H9 (cell line): ENCODE data around the gene CCDC141. TPM values are rescaled to one million over a fixed set of nuclear protein-coding genes. Genes with fewer than 3 reads are reported as not detected.

Experiments
- DNase-seq: peaks from one replicate; pipeline ENCODE4 v3.0.0-alpha.2; 2017
- H2AFZ ChIP-seq: one replicate; pipeline ENCODE4 v1.6.1; 2013; ENCODE audit warnings: mild to moderate bottlenecking, low read length, control low read depth, moderate library complexity
- H2AK5ac ChIP-seq: 2 replicates; pipeline ENCODE4 v1.6.1; 2013; ENCODE audit warnings: low read length, control low read depth, mixed read lengths; ENCODE audit not compliant: insufficient read length
- H2BK120ac ChIP-seq: one replicate; pipeline ENCODE4 v1.6.1; 2013; ENCODE audit warnings: low read depth, mild to moderate bottlenecking, low read length, control low read depth, inconsistent platforms; ENCODE audit not compliant: poor library complexity, severe bottlenecking
- H2BK12ac ChIP-seq: 2 replicates; pipeline ENCODE4 v1.6.1; 2013; ENCODE audit warnings: low read length, control low read depth, mixed read lengths, low read depth; ENCODE audit not compliant: insufficient read length
- H2BK15ac ChIP-seq: 2 replicates; pipeline ENCODE4 v1.6.1; 2013; ENCODE audit warnings: low read depth, low read length, control low read depth
- H2BK20ac ChIP-seq: one replicate; pipeline ENCODE4 v1.6.1; 2013; ENCODE audit warnings: low read depth, mild to moderate bottlenecking, low read length, control low read depth, inconsistent platforms; ENCODE audit not compliant: poor library complexity, severe bottlenecking
- H2BK5ac ChIP-seq: 2 replicates; pipeline ENCODE4 v1.6.1; 2013; ENCODE audit warnings: low read length, control low read depth, mixed read lengths; ENCODE audit not compliant: insufficient read length
- H3K14ac ChIP-seq: 2 replicates; pipeline ENCODE4 v1.6.1; 2013; ENCODE audit warnings: low read length, control low read depth; ENCODE audit not compliant: insufficient read depth
- H3K18ac ChIP-seq: 2 replicates; pipeline ENCODE4 v1.6.1; 2013; ENCODE audit warnings: low read depth, mild to moderate bottlenecking, mixed read lengths, low read length, control low read depth; ENCODE audit not compliant: insufficient read length
- H3K23ac ChIP-seq: 2 replicates; pipeline ENCODE4 v1.6.1; 2013; ENCODE audit warnings: low read length, control low read depth, mixed read lengths, low read depth; ENCODE audit not compliant: insufficient read length
- H3K23me2 ChIP-seq: 2 replicates; pipeline ENCODE4 v1.6.1; 2013; ENCODE audit warnings: low read depth, mild to moderate bottlenecking, mixed read lengths, low read length, control low read depth; ENCODE audit not compliant: insufficient read length, poor library complexity, severe bottlenecking
- H3K27ac ChIP-seq: 2 replicates; pipeline ENCODE4 v1.5.1; 2013; ENCODE audit warnings: low read length, control low read depth, mixed read lengths, low read depth; ENCODE audit not compliant: insufficient read length
- H3K27me3 ChIP-seq: 2 replicates; pipeline ENCODE4 v1.6.1; 2013; ENCODE audit warnings: low read length, control low read depth, inconsistent platforms; ENCODE audit not compliant: insufficient read depth
- H3K4ac ChIP-seq: 2 replicates; pipeline ENCODE4 v1.6.1; 2013; ENCODE audit warnings: low read depth, mild to moderate bottlenecking, control low read depth, inconsistent platforms, low read length, moderate library complexity
- H3K4me1 ChIP-seq: 2 replicates; pipeline ENCODE4 v1.6.1; 2013; ENCODE audit warnings: low read length, control low read depth, inconsistent platforms; ENCODE audit not compliant: insufficient read depth
- H3K4me2 ChIP-seq: 2 replicates; pipeline ENCODE4 v1.6.1; 2013; ENCODE audit warnings: low read length, control low read depth, mixed read lengths; ENCODE audit not compliant: insufficient read length, insufficient read depth
- H3K56ac ChIP-seq: 2 replicates; pipeline ENCODE4 v1.6.1; 2013; ENCODE audit warnings: low read depth, mild to moderate bottlenecking, mixed read lengths, low read length, control low read depth; ENCODE audit not compliant: insufficient read length
- H3K79me1 ChIP-seq: 2 replicates; pipeline ENCODE4 v1.6.1; 2013; ENCODE audit warnings: low read depth, mild to moderate bottlenecking, moderate library complexity, low read length, control low read depth, inconsistent platforms; ENCODE audit not compliant: insufficient read depth, poor library complexity, severe bottlenecking
- H3K79me2 ChIP-seq: 2 replicates; pipeline ENCODE4 v1.6.1; 2013; ENCODE audit warnings: low read length, control low read depth, inconsistent platforms; ENCODE audit not compliant: insufficient read depth
- H3K9ac ChIP-seq: 2 replicates; pipeline ENCODE4 v1.6.1; 2013; ENCODE audit warnings: low read length, control low read depth, mixed read lengths; ENCODE audit not compliant: insufficient read length; ENCODE audit errors: extremely low read depth
- H3K9me3 ChIP-seq: one replicate; pipeline ENCODE4 v1.6.1; 2013; ENCODE audit warnings: low read depth, low read length, inconsistent platforms; ENCODE audit not compliant: control insufficient read depth
- H3T11ph ChIP-seq: one replicate; pipeline ENCODE4 v1.6.1; 2013; ENCODE audit warnings: mild to moderate bottlenecking, low read length, control low read depth, inconsistent platforms
- H4K20me1 ChIP-seq: one replicate; pipeline ENCODE4 v1.6.1; 2013; ENCODE audit not compliant: control insufficient read depth, insufficient read length, insufficient read depth
- H4K5ac ChIP-seq: 2 replicates; pipeline ENCODE4 v1.6.1; 2013; ENCODE audit warnings: low read depth, mild to moderate bottlenecking, mixed read lengths, low read length, control low read depth; ENCODE audit not compliant: insufficient read length
- H4K8ac ChIP-seq: replicated peaks from 2 replicates; pipeline ENCODE4 v1.6.1; 2013; ENCODE audit warnings: low read length, control low read depth, mixed read lengths, low read depth; ENCODE audit not compliant: insufficient read length
- H4K91ac ChIP-seq: 2 replicates; pipeline ENCODE4 v1.6.1; 2013; ENCODE audit warnings: low read depth, mild to moderate bottlenecking, moderate library complexity, mixed read lengths, low read length, control low read depth; ENCODE audit not compliant: insufficient read length
- H3K27ac Mint-ChIP-seq, 3 experiments: 2 replicates in 2 of 3; 3 replicates in 1 of 3; pipeline ENCODE4 v1.8.0; 2020 to 2021; ENCODE audit warnings: mixed read lengths in 3 of 3, mild to moderate bottlenecking in 1 of 3, moderate library complexity in 1 of 3
- H3K27me3 Mint-ChIP-seq: 2 replicates; pipeline ENCODE4 v1.8.0; 2021; ENCODE audit warnings: low read depth, mild to moderate bottlenecking, moderate library complexity, mixed read lengths
- H3K36me3 Mint-ChIP-seq, 3 experiments: 2 replicates in 2 of 3; 3 replicates in 1 of 3; pipeline ENCODE4 v1.8.0; 2020 to 2021; ENCODE audit warnings: low read depth in 3 of 3, mixed read lengths in 3 of 3; ENCODE audit not compliant: insufficient read depth in 1 of 3
- H3K4me1 Mint-ChIP-seq, 2 experiments: 2 replicates each; pipeline ENCODE4 v1.8.0; 2020; ENCODE audit warnings: mixed read lengths in 2 of 2
- H3K4me3 Mint-ChIP-seq, 2 experiments: 2 replicates in 1 of 2; 3 replicates in 1 of 2; pipeline ENCODE4 v1.8.0; 2020 to 2021; ENCODE audit warnings: mild to moderate bottlenecking in 2 of 2, mixed read lengths in 2 of 2, moderate library complexity in 1 of 2
- H3K9me3 Mint-ChIP-seq, 2 experiments: 2 replicates in 1 of 2; 3 replicates in 1 of 2; pipeline ENCODE4 v1.8.0; 2020; ENCODE audit warnings: mild to moderate bottlenecking in 2 of 2, mixed read lengths in 2 of 2, moderate library complexity in 1 of 2
- WGBS: extraction: QIAGEN DNeasy Blood & Tissue Kit; methylation state at CpG from one replicate; pipeline ENCODE4 v1.1.7; 2013; ENCODE audit warnings: missing lambda C conversion rate, low lambda C conversion rate, mixed read lengths; ENCODE audit not compliant: insufficient read length; ENCODE audit errors: extremely low coverage; 5-methylcytosine and 5-hydroxymethylcytosine counted together
- total RNA-seq: library from RNA; stranded (reverse); gene quantifications from 2 replicates; pipeline ENCODE4 v1.2.1, GENCODE V29; 2021
- TF ChIP-seq, protein P1 (sequence below): fragments of 200-600 bp; sonication (generic); conservative IDR thresholded peaks from 3 replicates; pipeline ENCODE4 v1.8.0; 2021; ENCODE audit warnings: antibody characterized with exemption, mild to moderate bottlenecking

The CCDC141 gene
- total RNA-seq, 1 experiment from 2014 or later: 1.0 TPM

GRCh38 chr2:178845566-178846457, 204.1 kb downstream of the CCDC141 start:
- Histone ChIP-seq H3K23ac (no peak overlapping the region), H2BK12ac (no peak overlapping the region), H3T11ph (no peak overlapping the region), H3K14ac (no peak overlapping the region), H2BK5ac (no peak overlapping the region), H3K27me3 (no peaks in the 10 kb centered on the region), H3K4me1 (peaks cover 8% of the 10 kb centered on the region), H3K4me2 (peak overlapping the region; percentile 3), H4K8ac (no peak overlapping the region), H3K23me2 (no peaks in the 10 kb centered on the region), H2BK120ac (no peak overlapping the region), H4K20me1 (no peaks in the 10 kb centered on the region), H3K9me3 (no peaks in the 10 kb centered on the region), H2BK15ac (no peak overlapping the region), H2AK5ac (no peak overlapping the region), H2BK20ac (no peak overlapping the region), H3K9ac (no peak overlapping the region), H3K79me1 (no peaks in the 10 kb centered on the region), H3K18ac (no peak overlapping the region), H3K4ac (no peak overlapping the region), H4K5ac (no peak overlapping the region), H3K27ac (no peak overlapping the region), H3K79me2 (no peaks in the 10 kb centered on the region), H2AFZ (no peak overlapping the region), H3K56ac (no peak overlapping the region), H4K91ac (no peak overlapping the region)
- DNase-seq: no peak
- peak overlapping the region; percentile 0 to 71 (median 58); a peak in 5 of 7 replicates for H3K27ac Mint-ChIP-seq
- H3K9me3 Mint-ChIP-seq: peaks cover 2 to 11% of the 10 kb centered on the region in 2 experiments; a peak in 4 of 5 replicates
- peak overlapping the region in 1 of 2 experiments; percentile 3; a peak in 1 of 5 replicates for H3K4me3 Mint-ChIP-seq
- TF ChIP-seq, protein P1, sequence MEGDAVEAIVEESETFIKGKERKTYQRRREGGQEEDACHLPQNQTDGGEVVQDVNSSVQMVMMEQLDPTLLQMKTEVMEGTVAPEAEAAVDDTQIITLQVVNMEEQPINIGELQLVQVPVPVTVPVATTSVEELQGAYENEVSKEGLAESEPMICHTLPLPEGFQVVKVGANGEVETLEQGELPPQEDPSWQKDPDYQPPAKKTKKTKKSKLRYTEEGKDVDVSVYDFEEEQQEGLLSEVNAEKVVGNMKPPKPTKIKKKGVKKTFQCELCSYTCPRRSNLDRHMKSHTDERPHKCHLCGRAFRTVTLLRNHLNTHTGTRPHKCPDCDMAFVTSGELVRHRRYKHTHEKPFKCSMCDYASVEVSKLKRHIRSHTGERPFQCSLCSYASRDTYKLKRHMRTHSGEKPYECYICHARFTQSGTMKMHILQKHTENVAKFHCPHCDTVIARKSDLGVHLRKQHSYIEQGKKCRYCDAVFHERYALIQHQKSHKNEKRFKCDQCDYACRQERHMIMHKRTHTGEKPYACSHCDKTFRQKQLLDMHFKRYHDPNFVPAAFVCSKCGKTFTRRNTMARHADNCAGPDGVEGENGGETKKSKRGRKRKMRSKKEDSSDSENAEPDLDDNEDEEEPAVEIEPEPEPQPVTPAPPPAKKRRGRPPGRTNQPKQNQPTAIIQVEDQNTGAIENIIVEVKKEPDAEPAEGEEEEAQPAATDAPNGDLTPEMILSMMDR: no peak
- WGBS: no CpG with 5 or more reads among the region's 2 CpGs
- H3K4me1 Mint-ChIP-seq: peaks cover 26 to 28% of the 10 kb centered on the region in 2 experiments
- H3K27me3 Mint-ChIP-seq: no peaks in the 10 kb centered on the region
- peaks cover 0 to 11% (median 9%) of the 10 kb centered on the region in 3 experiments; a peak in 3 of 7 replicates for H3K36me3 Mint-ChIP-seq
